Measurements from ENCODE around the gene POTEM.
"Not testable (repeated sequence)": the region's sequence is repeated elsewhere in the genome, so short reads cannot be mapped to it uniquely, and the experiment has no call there.

Gene POTEM

GRCh38 chr14:19038060-19038664 is 70.9 kb downstream of the POTEM start:
- DNase-seq, result not testable (repeated sequence)

GRCh38 chr14:19038785-19039184 is 71.6 kb downstream of the POTEM start:
- DNase-seq, result not testable (repeated sequence)

- not testable (repeated sequence) for DNase-seq
These were observed 76.2 kb downstream of the POTEM start for GRCh38 chr14:19043384-19043783.
